ENCODE measurements around the gene FXR2. TPM values are rescaled to one million over a fixed set of nuclear protein-coding genes. Genes with fewer than 3 reads are reported as not detected.
A peak's percentile ranks its signal among the peaks of the same experiment; 100 is the strongest.

Gene FXR2
- total RNA-seq (2021) = 32.5 to 35.1 TPM (median 33.3 TPM) in 3 replicates
- Bru-seq, nascent RNA = percentile 71 among the genes with signal in this experiment
- long read RNA-seq, experiment 1, transcript FXR2-201 (17 exons, 2,957 nt) = major isoform, 154 of 190 reads
- long read RNA-seq, experiment 1, partial matches to known transcripts = 12 of 190 reads
- long read RNA-seq, experiment 1, other reads (novel, unspliced or antisense) = 24 of 190 reads
- long read RNA-seq, experiment 2, transcript FXR2-201 (17 exons, 2,957 nt) = major isoform, 7 of 43 reads
- long read RNA-seq, experiment 2, partial matches to known transcripts = 29 of 43 reads
- long read RNA-seq, experiment 2, other reads (novel, unspliced or antisense) = 7 of 43 reads
- long read RNA-seq, experiment 3, partial matches to known transcripts = 1 of 1 reads
- long read RNA-seq, experiment 3, other reads (novel, unspliced or antisense) = 0 of 1 reads

DNA sequence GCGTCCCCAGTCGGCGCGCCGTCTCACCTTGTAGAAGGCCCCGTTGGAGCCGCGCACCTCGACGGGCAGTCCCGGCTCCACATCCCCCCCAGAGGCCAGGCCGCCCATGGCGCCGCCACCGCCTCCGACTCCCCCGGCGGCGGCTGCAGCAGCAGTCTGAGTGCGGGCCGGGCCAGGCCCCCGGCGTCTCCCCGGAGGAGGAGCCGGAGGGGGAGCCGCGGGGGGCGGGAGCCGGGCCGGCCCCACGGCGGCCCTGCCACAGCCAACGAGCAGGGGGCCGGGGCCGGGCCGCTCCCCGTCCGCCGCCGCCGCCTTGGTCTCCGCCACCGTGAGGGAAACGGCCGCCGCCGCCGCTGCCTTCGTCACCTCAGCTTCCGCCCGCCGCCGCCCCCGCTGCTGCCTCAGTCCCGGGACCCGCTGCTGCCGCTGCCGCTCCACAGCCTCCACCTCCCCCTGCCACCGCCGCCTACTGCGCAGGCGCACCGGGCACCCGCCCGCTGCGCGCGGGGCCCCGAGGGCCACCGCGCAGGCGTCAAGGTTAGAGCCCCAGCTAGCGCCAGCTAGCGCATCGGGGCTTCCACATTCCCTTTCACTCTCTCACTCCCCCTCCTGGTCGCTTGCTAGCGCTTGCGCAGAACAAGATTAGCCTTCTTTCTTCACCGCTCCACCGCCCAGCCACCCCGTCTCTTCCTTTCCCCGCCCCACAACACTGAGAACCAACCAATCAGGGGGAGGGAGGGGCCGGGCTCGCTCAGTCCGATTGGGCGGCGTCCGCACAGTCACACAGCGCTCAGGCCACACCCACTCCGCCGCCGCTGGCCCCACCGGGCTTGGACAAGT, at the start of gene FXR2:
Gene FXR2, minus strand, starts transcription at position 473 of the 840 bp plus-strand sequence. Its CDS starts 365 bp downstream, at position 108.
- ATAC-seq = peak; percentile 96
- TF ChIP-seq ZNF121 (CRISPR knock-in tag; IDR thresholded peaks at IDR 0.05) (no peak), ETV6 (CRISPR knock-in tag; IDR thresholded peaks at IDR 0.05) (0 out of 2 replicates have a peak, but pooled peaks have one; percentile 39), FOXK1 (CRISPR knock-in tag; IDR thresholded peaks at IDR 0.05) (peak; percentile 64; the same call in 1 of the 2 replicates), ZBTB21 (CRISPR knock-in tag; IDR thresholded peaks at IDR 0.05; ENCODE audit: borderline replicate concordance) (no peak), TCF7 (CRISPR knock-in tag; IDR thresholded peaks at IDR 0.05; ENCODE audit: low read depth) (no peak), NR1H2 (CRISPR knock-in tag; IDR thresholded peaks at IDR 0.05) (no peak), SMAD4 (CRISPR knock-in tag; IDR thresholded peaks at IDR 0.05) (no peak), ELF4 (CRISPR knock-in tag; IDR thresholded peaks at IDR 0.05; ENCODE audit: low read depth) (no peak), NFYB (CRISPR knock-in tag; conservative IDR thresholded peaks at IDR 0.05; ENCODE audit: low read depth) (peak; percentile 79), SMAD3 (CRISPR knock-in tag; IDR thresholded peaks at IDR 0.05; ENCODE audit: borderline replicate concordance) (no peak)
- TF ChIP-seq, protein P1, sequence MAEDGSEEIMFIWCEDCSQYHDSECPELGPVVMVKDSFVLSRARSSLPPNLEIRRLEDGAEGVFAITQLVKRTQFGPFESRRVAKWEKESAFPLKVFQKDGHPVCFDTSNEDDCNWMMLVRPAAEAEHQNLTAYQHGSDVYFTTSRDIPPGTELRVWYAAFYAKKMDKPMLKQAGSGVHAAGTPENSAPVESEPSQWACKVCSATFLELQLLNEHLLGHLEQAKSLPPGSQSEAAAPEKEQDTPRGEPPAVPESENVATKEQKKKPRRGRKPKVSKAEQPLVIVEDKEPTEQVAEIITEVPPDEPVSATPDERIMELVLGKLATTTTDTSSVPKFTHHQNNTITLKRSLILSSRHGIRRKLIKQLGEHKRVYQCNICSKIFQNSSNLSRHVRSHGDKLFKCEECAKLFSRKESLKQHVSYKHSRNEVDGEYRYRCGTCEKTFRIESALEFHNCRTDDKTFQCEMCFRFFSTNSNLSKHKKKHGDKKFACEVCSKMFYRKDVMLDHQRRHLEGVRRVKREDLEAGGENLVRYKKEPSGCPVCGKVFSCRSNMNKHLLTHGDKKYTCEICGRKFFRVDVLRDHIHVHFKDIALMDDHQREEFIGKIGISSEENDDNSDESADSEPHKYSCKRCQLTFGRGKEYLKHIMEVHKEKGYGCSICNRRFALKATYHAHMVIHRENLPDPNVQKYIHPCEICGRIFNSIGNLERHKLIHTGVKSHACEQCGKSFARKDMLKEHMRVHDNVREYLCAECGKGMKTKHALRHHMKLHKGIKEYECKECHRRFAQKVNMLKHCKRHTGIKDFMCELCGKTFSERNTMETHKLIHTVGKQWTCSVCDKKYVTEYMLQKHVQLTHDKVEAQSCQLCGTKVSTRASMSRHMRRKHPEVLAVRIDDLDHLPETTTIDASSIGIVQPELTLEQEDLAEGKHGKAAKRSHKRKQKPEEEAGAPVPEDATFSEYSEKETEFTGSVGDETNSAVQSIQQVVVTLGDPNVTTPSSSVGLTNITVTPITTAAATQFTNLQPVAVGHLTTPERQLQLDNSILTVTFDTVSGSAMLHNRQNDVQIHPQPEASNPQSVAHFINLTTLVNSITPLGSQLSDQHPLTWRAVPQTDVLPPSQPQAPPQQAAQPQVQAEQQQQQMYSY (CRISPR knock-in tag; IDR thresholded peaks at IDR 0.05) = no peak
- TF ChIP-seq, protein P2, sequence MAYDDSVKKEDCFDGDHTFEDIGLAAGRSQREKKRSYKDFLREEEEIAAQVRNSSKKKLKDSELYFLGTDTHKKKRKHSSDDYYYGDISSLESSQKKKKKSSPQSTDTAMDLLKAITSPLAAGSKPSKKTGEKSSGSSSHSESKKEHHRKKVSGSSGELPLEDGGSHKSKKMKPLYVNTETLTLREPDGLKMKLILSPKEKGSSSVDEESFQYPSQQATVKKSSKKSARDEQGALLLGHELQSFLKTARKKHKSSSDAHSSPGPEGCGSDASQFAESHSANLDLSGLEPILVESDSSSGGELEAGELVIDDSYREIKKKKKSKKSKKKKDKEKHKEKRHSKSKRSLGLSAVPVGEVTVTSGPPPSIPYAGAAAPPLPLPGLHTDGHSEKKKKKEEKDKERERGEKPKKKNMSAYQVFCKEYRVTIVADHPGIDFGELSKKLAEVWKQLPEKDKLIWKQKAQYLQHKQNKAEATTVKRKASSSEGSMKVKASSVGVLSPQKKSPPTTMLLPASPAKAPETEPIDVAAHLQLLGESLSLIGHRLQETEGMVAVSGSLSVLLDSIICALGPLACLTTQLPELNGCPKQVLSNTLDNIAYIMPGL (CRISPR knock-in tag; IDR thresholded peaks at IDR 0.05) = peak; percentile 8; the same call in 1 of the 2 replicates
- TF ChIP-seq, protein P3, sequence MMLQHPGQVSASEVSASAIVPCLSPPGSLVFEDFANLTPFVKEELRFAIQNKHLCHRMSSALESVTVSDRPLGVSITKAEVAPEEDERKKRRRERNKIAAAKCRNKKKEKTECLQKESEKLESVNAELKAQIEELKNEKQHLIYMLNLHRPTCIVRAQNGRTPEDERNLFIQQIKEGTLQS (CRISPR knock-in tag; conservative IDR thresholded peaks at IDR 0.05) = no peak
- TF ChIP-seq, protein P4, sequence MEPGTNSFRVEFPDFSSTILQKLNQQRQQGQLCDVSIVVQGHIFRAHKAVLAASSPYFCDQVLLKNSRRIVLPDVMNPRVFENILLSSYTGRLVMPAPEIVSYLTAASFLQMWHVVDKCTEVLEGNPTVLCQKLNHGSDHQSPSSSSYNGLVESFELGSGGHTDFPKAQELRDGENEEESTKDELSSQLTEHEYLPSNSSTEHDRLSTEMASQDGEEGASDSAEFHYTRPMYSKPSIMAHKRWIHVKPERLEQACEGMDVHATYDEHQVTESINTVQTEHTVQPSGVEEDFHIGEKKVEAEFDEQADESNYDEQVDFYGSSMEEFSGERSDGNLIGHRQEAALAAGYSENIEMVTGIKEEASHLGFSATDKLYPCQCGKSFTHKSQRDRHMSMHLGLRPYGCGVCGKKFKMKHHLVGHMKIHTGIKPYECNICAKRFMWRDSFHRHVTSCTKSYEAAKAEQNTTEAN (CRISPR knock-in tag; IDR thresholded peaks at IDR 0.05) = no peak
- TF ChIP-seq, protein P5, sequence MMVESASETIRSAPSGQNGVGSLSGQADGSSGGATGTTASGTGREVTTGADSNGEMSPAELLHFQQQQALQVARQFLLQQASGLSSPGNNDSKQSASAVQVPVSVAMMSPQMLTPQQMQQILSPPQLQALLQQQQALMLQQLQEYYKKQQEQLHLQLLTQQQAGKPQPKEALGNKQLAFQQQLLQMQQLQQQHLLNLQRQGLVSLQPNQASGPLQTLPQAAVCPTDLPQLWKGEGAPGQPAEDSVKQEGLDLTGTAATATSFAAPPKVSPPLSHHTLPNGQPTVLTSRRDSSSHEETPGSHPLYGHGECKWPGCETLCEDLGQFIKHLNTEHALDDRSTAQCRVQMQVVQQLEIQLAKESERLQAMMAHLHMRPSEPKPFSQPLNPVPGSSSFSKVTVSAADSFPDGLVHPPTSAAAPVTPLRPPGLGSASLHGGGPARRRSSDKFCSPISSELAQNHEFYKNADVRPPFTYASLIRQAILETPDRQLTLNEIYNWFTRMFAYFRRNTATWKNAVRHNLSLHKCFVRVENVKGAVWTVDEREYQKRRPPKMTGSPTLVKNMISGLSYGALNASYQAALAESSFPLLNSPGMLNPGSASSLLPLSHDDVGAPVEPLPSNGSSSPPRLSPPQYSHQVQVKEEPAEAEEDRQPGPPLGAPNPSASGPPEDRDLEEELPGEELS (CRISPR knock-in tag; IDR thresholded peaks at IDR 0.05) = 0 out of 2 replicates have a peak, but pooled peaks have one; percentile 42
- TF ChIP-seq, protein P6, sequence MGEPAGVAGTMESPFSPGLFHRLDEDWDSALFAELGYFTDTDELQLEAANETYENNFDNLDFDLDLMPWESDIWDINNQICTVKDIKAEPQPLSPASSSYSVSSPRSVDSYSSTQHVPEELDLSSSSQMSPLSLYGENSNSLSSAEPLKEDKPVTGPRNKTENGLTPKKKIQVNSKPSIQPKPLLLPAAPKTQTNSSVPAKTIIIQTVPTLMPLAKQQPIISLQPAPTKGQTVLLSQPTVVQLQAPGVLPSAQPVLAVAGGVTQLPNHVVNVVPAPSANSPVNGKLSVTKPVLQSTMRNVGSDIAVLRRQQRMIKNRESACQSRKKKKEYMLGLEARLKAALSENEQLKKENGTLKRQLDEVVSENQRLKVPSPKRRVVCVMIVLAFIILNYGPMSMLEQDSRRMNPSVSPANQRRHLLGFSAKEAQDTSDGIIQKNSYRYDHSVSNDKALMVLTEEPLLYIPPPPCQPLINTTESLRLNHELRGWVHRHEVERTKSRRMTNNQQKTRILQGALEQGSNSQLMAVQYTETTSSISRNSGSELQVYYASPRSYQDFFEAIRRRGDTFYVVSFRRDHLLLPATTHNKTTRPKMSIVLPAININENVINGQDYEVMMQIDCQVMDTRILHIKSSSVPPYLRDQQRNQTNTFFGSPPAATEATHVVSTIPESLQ (CRISPR knock-in tag; IDR thresholded peaks at IDR 0.05) = no peak
- TF ChIP-seq, protein P7, sequence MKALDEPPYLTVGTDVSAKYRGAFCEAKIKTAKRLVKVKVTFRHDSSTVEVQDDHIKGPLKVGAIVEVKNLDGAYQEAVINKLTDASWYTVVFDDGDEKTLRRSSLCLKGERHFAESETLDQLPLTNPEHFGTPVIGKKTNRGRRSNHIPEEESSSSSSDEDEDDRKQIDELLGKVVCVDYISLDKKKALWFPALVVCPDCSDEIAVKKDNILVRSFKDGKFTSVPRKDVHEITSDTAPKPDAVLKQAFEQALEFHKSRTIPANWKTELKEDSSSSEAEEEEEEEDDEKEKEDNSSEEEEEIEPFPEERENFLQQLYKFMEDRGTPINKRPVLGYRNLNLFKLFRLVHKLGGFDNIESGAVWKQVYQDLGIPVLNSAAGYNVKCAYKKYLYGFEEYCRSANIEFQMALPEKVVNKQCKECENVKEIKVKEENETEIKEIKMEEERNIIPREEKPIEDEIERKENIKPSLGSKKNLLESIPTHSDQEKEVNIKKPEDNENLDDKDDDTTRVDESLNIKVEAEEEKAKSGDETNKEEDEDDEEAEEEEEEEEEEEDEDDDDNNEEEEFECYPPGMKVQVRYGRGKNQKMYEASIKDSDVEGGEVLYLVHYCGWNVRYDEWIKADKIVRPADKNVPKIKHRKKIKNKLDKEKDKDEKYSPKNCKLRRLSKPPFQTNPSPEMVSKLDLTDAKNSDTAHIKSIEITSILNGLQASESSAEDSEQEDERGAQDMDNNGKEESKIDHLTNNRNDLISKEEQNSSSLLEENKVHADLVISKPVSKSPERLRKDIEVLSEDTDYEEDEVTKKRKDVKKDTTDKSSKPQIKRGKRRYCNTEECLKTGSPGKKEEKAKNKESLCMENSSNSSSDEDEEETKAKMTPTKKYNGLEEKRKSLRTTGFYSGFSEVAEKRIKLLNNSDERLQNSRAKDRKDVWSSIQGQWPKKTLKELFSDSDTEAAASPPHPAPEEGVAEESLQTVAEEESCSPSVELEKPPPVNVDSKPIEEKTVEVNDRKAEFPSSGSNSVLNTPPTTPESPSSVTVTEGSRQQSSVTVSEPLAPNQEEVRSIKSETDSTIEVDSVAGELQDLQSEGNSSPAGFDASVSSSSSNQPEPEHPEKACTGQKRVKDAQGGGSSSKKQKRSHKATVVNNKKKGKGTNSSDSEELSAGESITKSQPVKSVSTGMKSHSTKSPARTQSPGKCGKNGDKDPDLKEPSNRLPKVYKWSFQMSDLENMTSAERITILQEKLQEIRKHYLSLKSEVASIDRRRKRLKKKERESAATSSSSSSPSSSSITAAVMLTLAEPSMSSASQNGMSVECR (CRISPR knock-in tag; IDR thresholded peaks at IDR 0.05; ENCODE audit: borderline replicate concordance) = no peak

More for the DNA sequence above, at the start of gene FXR2:
- Mint-ChIP-seq H3K27ac (peak within 1 kb of the TSS; percentile 99), H3K9me3 (no peaks in the 10 kb centered on the region), H3K36me3 (peaks cover 6% of the 10 kb centered on the region; the same call in 1 of the 2 replicates), H3K4me3 (peak within 1 kb of the TSS; percentile 83), H3K27me3 (ENCODE audit: low read depth) (no peaks in the 10 kb centered on the region), H3K4me1 (peaks cover 22% of the 10 kb centered on the region)
- DNase-seq (ENCODE audit: low spot score) = peak; percentile 100
- CTCF ChIA-PET = interaction anchor here (0.9 to 3.5 kb wide), 22 partner anchors 13 to 376 kb away, joined by 3 to 47 read pairs (median 6); partner anchors contain the start of genes ATP1B2, DNAH2, MPDU1 and SAT2
- POLR2A ChIA-PET = interaction anchor here (0.7 to 2.8 kb wide), 8 partner anchors 13 to 73 kb away, joined by 3 to 31 read pairs (median 5); partner anchors contain the start of genes ATP1B2, MPDU1, SAT2 and TP53
